ENCODE measurements around the gene GNAZ. TPM values are rescaled to one million over a fixed set of nuclear protein-coding genes. Genes with fewer than 3 reads are reported as not detected.

Gene GNAZ
- total RNA-seq, 1 donor from 2014 or later = under 0.01 TPM

- H3K4me3 ChIP-seq (ENCODE audit: low read depth, low read length) = no peak overlapping the region
- no peak for FAIRE-seq
Measured at GRCh38 chr22:23105304-23105703, 35.0 kb downstream of the GNAZ start.

GRCh38 chr22:23105919-23106318 lies 35.6 kb downstream of the GNAZ start:
- Histone ChIP-seq H3K36me3 (ENCODE audit: control insufficient read depth, insufficient read depth, low read length) (no peaks in the 10 kb centered on the region), H3K4me3 (ENCODE audit: low read depth, low read length) (no peak overlapping the region), H3K27me3 (ENCODE audit: control insufficient read depth, insufficient read depth, low read length) (no peaks in the 10 kb centered on the region)
- TF ChIP-seq CTCF (IDR thresholded peaks at IDR 0.05; ENCODE audit: insufficient read depth, low read length, severe bottlenecking) = no peak
- FAIRE-seq (no peak), DNase-seq (ENCODE audit: low read depth) (no peak)

More at GRCh38 chr22:23105304-23105703, 35.0 kb downstream of the GNAZ start:
- Histone ChIP-seq H3K36me3 (ENCODE audit: control insufficient read depth, insufficient read depth, low read length) (no peaks in the 10 kb centered on the region), H3K27me3 (ENCODE audit: control insufficient read depth, insufficient read depth, low read length) (no peaks in the 10 kb centered on the region)
- no peak for DNase-seq (ENCODE audit: low read depth)
- no peak for TF ChIP-seq CTCF (IDR thresholded peaks at IDR 0.05; ENCODE audit: insufficient read depth, low read length, severe bottlenecking)

- TF ChIP-seq CTCF (IDR thresholded peaks at IDR 0.05; ENCODE audit: insufficient read depth, low read length, severe bottlenecking) = no peak
- no peaks in the 10 kb centered on the region for H3K36me3 ChIP-seq (ENCODE audit: control insufficient read depth, insufficient read depth, low read length)
- no peak overlapping the region for H3K4me3 ChIP-seq (ENCODE audit: low read depth, low read length)
- FAIRE-seq (no peak), DNase-seq (ENCODE audit: low read depth) (no peak)
- no peaks in the 10 kb centered on the region for H3K27me3 ChIP-seq (ENCODE audit: control insufficient read depth, insufficient read depth, low read length)
Measured at GRCh38 chr22:23106344-23106743, 36.0 kb downstream of the GNAZ start.

GRCh38 chr22:23106906-23107367 lies 36.6 kb downstream of the GNAZ start:
- no peak for TF ChIP-seq CTCF (IDR thresholded peaks at IDR 0.05; ENCODE audit: insufficient read depth, low read length, severe bottlenecking)
- no peaks in the 10 kb centered on the region for H3K36me3 ChIP-seq (ENCODE audit: control insufficient read depth, insufficient read depth, low read length)
- DNase-seq (ENCODE audit: low read depth) (no peak), FAIRE-seq (no peak)
- no peaks in the 10 kb centered on the region for H3K27me3 ChIP-seq (ENCODE audit: control insufficient read depth, insufficient read depth, low read length)
- H3K4me3 ChIP-seq (ENCODE audit: low read depth, low read length) = no peak overlapping the region

- TF ChIP-seq CTCF (IDR thresholded peaks at IDR 0.05; ENCODE audit: insufficient read depth, low read length, severe bottlenecking) = no peak
- FAIRE-seq = no peak
- Histone ChIP-seq H3K4me3 (ENCODE audit: low read depth, low read length) (no peak overlapping the region), H3K36me3 (ENCODE audit: control insufficient read depth, insufficient read depth, low read length) (no peaks in the 10 kb centered on the region), H3K27me3 (ENCODE audit: control insufficient read depth, insufficient read depth, low read length) (no peaks in the 10 kb centered on the region)
- no peak for DNase-seq (ENCODE audit: low read depth)
Measured at GRCh38 chr22:23107487-23108248, 37.3 kb downstream of the GNAZ start.
